ENCODE data around the gene MAPK8IP3.

DNA sequence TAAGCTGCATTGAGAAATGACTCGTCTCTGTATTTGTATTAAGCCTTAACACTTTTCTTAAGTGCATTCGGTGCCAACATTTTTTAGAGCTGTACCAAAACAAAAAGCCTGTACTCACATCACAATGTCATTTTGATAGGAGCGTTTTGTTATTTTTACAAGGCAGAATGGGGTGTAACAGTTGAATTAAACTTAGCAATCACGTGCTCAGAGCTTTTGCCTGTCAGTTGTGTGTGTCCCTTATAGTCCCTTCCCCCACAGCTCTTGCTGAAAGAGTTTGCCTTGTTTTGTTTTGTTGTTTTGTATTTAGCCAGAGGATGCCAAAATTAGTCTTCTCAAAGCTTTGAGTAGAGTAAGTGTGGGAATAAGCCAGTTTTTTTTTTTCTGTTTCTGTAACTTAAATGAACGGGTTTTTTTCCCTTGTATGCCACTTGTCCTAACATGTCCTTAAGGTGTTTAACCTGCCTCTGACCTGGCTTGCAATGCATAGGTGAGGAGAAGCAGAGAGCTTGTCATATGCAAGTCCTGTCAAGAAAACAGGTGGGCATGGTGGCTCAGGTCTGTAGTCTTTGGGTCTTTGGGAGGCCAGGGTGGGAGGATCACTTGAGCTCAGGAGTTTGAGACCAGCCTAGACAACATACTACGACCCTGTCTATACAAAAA lies 4.6 kb upstream of the MAPK8IP3 start:
- TF ChIP-seq, protein P1, sequence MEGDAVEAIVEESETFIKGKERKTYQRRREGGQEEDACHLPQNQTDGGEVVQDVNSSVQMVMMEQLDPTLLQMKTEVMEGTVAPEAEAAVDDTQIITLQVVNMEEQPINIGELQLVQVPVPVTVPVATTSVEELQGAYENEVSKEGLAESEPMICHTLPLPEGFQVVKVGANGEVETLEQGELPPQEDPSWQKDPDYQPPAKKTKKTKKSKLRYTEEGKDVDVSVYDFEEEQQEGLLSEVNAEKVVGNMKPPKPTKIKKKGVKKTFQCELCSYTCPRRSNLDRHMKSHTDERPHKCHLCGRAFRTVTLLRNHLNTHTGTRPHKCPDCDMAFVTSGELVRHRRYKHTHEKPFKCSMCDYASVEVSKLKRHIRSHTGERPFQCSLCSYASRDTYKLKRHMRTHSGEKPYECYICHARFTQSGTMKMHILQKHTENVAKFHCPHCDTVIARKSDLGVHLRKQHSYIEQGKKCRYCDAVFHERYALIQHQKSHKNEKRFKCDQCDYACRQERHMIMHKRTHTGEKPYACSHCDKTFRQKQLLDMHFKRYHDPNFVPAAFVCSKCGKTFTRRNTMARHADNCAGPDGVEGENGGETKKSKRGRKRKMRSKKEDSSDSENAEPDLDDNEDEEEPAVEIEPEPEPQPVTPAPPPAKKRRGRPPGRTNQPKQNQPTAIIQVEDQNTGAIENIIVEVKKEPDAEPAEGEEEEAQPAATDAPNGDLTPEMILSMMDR (IDR thresholded peaks at IDR 0.05) = no peak
- TF ChIP-seq POLR2A (IDR thresholded peaks at IDR 0.05) = no peak

Data from suprapubic skin (tissue), 3 donors.